Measurements from ENCODE around the gene FPGS.

The FPGS gene

GRCh38 chr9:127853312-127854183 is 50.9 kb downstream of the FPGS start:
- H3K36me3 ChIP-seq (ENCODE audit: insufficient read depth, low read depth, low read length) = no peaks in the 10 kb centered on the region
- H3K27ac ChIP-seq (ENCODE audit: low read length) = no peak overlapping the region
- no peak overlapping the region for H3K4me3 ChIP-seq (ENCODE audit: low read length)
- H3K4me1 ChIP-seq (ENCODE audit: insufficient read depth, low read length) = peaks cover 5% of the 10 kb centered on the region; the same call in 1 of the 2 replicates
- peaks cover 7% of the 10 kb centered on the region for H3K9me3 ChIP-seq (ENCODE audit: insufficient read depth, low read depth, low read length)
- no peak overlapping the region for H3K9ac ChIP-seq (ENCODE audit: low read depth, low read length)
- H3K27me3 ChIP-seq (ENCODE audit: insufficient read depth, low read length) = no peaks in the 10 kb centered on the region

- no peak within 1 kb of the TSS for H3K27ac ChIP-seq (ENCODE audit: low read length)
- peaks cover 2% of the 10 kb centered on the region for H3K9me3 ChIP-seq (ENCODE audit: insufficient read depth, low read depth, low read length)
- no peak within 1 kb of the TSS for H3K9ac ChIP-seq (ENCODE audit: low read depth, low read length)
- H3K27me3 ChIP-seq (ENCODE audit: insufficient read depth, low read length) = no peaks in the 10 kb centered on the region
- H3K4me3 ChIP-seq (ENCODE audit: low read length) = no peak within 1 kb of the TSS
- peaks cover 5% of the 10 kb centered on the region; the same call in 1 of the 2 replicates for H3K4me1 ChIP-seq (ENCODE audit: insufficient read depth, low read length)
- H3K36me3 ChIP-seq (ENCODE audit: insufficient read depth, low read depth, low read length) = no peaks in the 10 kb centered on the region
Observed at GRCh38 chr9:127854184-127854806, 51.6 kb downstream of the FPGS start, which contains the start of gene ENG. Gene ENG (minus strand): TSS chr9:127854658. CDS start chr9:127854355, 303 bp downstream.

GRCh38 chr9:127854960-127855359 is 52.3 kb downstream of the FPGS start:
- Histone ChIP-seq H3K9me3 (ENCODE audit: insufficient read depth, low read depth, low read length) (no peaks in the 10 kb centered on the region), H3K4me3 (ENCODE audit: low read length) (no peak overlapping the region), H3K36me3 (ENCODE audit: insufficient read depth, low read depth, low read length) (no peaks in the 10 kb centered on the region), H3K27me3 (ENCODE audit: insufficient read depth, low read length) (no peaks in the 10 kb centered on the region), H3K27ac (ENCODE audit: low read length) (no peak overlapping the region), H3K9ac (ENCODE audit: low read depth, low read length) (no peak overlapping the region), H3K4me1 (ENCODE audit: insufficient read depth, low read length) (peaks cover 5% of the 10 kb centered on the region; the same call in 1 of the 2 replicates)

- H3K4me1 ChIP-seq (ENCODE audit: insufficient read depth, low read length) = peaks cover 5% of the 10 kb centered on the region; the same call in 1 of the 2 replicates
Observed at GRCh38 chr9:127855522-127855921, 52.8 kb downstream of the FPGS start.

GRCh38 chr9:127856094-127856728 is 53.5 kb downstream of the FPGS start:
- Histone ChIP-seq H3K4me1 (ENCODE audit: insufficient read depth, low read length) (peaks cover 5% of the 10 kb centered on the region; the same call in 1 of the 2 replicates), H3K9me3 (ENCODE audit: insufficient read depth, low read depth, low read length) (no peaks in the 10 kb centered on the region), H3K27me3 (ENCODE audit: insufficient read depth, low read length) (no peaks in the 10 kb centered on the region), H3K4me3 (ENCODE audit: low read length) (no peak overlapping the region), H3K9ac (ENCODE audit: low read depth, low read length) (no peak overlapping the region), H3K36me3 (ENCODE audit: insufficient read depth, low read depth, low read length) (no peaks in the 10 kb centered on the region), H3K27ac (ENCODE audit: low read length) (no peak overlapping the region)

More at GRCh38 chr9:127855522-127855921, 52.8 kb downstream of the FPGS start:
- Histone ChIP-seq H3K36me3 (ENCODE audit: insufficient read depth, low read depth, low read length) (no peaks in the 10 kb centered on the region), H3K4me3 (ENCODE audit: low read length) (no peak overlapping the region), H3K27ac (ENCODE audit: low read length) (no peak overlapping the region), H3K9me3 (ENCODE audit: insufficient read depth, low read depth, low read length) (no peaks in the 10 kb centered on the region), H3K27me3 (ENCODE audit: insufficient read depth, low read length) (no peaks in the 10 kb centered on the region), H3K9ac (ENCODE audit: low read depth, low read length) (no peak overlapping the region)

- Histone ChIP-seq H3K36me3 (ENCODE audit: insufficient read depth, low read depth, low read length) (no peaks in the 10 kb centered on the region), H3K27me3 (ENCODE audit: insufficient read depth, low read length) (no peaks in the 10 kb centered on the region), H3K4me3 (ENCODE audit: low read length) (no peak overlapping the region), H3K27ac (ENCODE audit: low read length) (no peak overlapping the region), H3K4me1 (ENCODE audit: insufficient read depth, low read length) (peaks cover 5% of the 10 kb centered on the region; the same call in 1 of the 2 replicates), H3K9me3 (ENCODE audit: insufficient read depth, low read depth, low read length) (no peaks in the 10 kb centered on the region), H3K9ac (ENCODE audit: low read depth, low read length) (no peak overlapping the region)
Observed at GRCh38 chr9:127856729-127857116, 54.0 kb downstream of the FPGS start.

GRCh38 chr9:127857278-127857677 is 54.6 kb downstream of the FPGS start:
- Histone ChIP-seq H3K9ac (ENCODE audit: low read depth, low read length) (no peak overlapping the region), H3K27me3 (ENCODE audit: insufficient read depth, low read length) (no peaks in the 10 kb centered on the region), H3K9me3 (ENCODE audit: insufficient read depth, low read depth, low read length) (no peaks in the 10 kb centered on the region), H3K36me3 (ENCODE audit: insufficient read depth, low read depth, low read length) (no peaks in the 10 kb centered on the region), H3K4me1 (ENCODE audit: insufficient read depth, low read length) (peaks cover 5% of the 10 kb centered on the region; the same call in 1 of the 2 replicates), H3K4me3 (ENCODE audit: low read length) (no peak overlapping the region), H3K27ac (ENCODE audit: low read length) (no peak overlapping the region)

- H3K9me3 ChIP-seq (ENCODE audit: insufficient read depth, low read depth, low read length) = no peaks in the 10 kb centered on the region
- peaks cover 5% of the 10 kb centered on the region; the same call in 1 of the 2 replicates for H3K4me1 ChIP-seq (ENCODE audit: insufficient read depth, low read length)
- no peak overlapping the region for H3K27ac ChIP-seq (ENCODE audit: low read length)
- no peak overlapping the region for H3K9ac ChIP-seq (ENCODE audit: low read depth, low read length)
- no peak overlapping the region for H3K4me3 ChIP-seq (ENCODE audit: low read length)
- H3K36me3 ChIP-seq (ENCODE audit: insufficient read depth, low read depth, low read length) = no peaks in the 10 kb centered on the region
- H3K27me3 ChIP-seq (ENCODE audit: insufficient read depth, low read length) = no peaks in the 10 kb centered on the region
Observed at GRCh38 chr9:127858041-127858512, 55.4 kb downstream of the FPGS start.

GRCh38 chr9:127860260-127860659 is 57.6 kb downstream of the FPGS start:
- Histone ChIP-seq H3K4me1 (ENCODE audit: insufficient read depth, low read length) (no peaks in the 10 kb centered on the region), H3K27ac (ENCODE audit: low read length) (no peak overlapping the region), H3K27me3 (ENCODE audit: insufficient read depth, low read length) (no peaks in the 10 kb centered on the region), H3K4me3 (ENCODE audit: low read length) (no peak overlapping the region), H3K9ac (ENCODE audit: low read depth, low read length) (no peak overlapping the region), H3K36me3 (ENCODE audit: insufficient read depth, low read depth, low read length) (no peaks in the 10 kb centered on the region), H3K9me3 (ENCODE audit: insufficient read depth, low read depth, low read length) (no peaks in the 10 kb centered on the region)

- H3K4me1 ChIP-seq (ENCODE audit: insufficient read depth, low read length) = no peaks in the 10 kb centered on the region
- no peaks in the 10 kb centered on the region for H3K9me3 ChIP-seq (ENCODE audit: insufficient read depth, low read depth, low read length)
- no peaks in the 10 kb centered on the region for H3K36me3 ChIP-seq (ENCODE audit: insufficient read depth, low read depth, low read length)
- H3K27ac ChIP-seq (ENCODE audit: low read length) = no peak overlapping the region
- no peak overlapping the region for H3K9ac ChIP-seq (ENCODE audit: low read depth, low read length)
- H3K27me3 ChIP-seq (ENCODE audit: insufficient read depth, low read length) = no peaks in the 10 kb centered on the region
- no peak overlapping the region for H3K4me3 ChIP-seq (ENCODE audit: low read length)
Observed at GRCh38 chr9:127860779-127861178, 58.1 kb downstream of the FPGS start.

GRCh38 chr9:127862075-127863011 is 59.7 kb downstream of the FPGS start:
- Histone ChIP-seq H3K27me3 (ENCODE audit: insufficient read depth, low read length) (no peaks in the 10 kb centered on the region), H3K4me3 (ENCODE audit: low read length) (no peak overlapping the region), H3K36me3 (ENCODE audit: insufficient read depth, low read depth, low read length) (no peaks in the 10 kb centered on the region), H3K9me3 (ENCODE audit: insufficient read depth, low read depth, low read length) (no peaks in the 10 kb centered on the region), H3K4me1 (ENCODE audit: insufficient read depth, low read length) (no peaks in the 10 kb centered on the region), H3K27ac (ENCODE audit: low read length) (no peak overlapping the region), H3K9ac (ENCODE audit: low read depth, low read length) (no peak overlapping the region)
